Endothelial cell of umbilical vein (primary cell): ENCODE data around the gene EGR1. TPM values are rescaled to one million over a fixed set of nuclear protein-coding genes. Genes with fewer than 3 reads are reported as not detected.

Experiments used
- BruUV-seq: library from RNA; stranded (reverse); fragments of 400-500 nt; replicated peaks from 2 replicates; lab custom pipeline; 2021; lab: Mats Ljungman, UMichigan
- CTCF ChIA-PET: fragments of 300-600, 350-600 bp; sonication (Branson Sonifier 250); formaldehyde crosslinking; loops from one replicate; lab custom pipeline; 2021; ENCODE audit warnings: antibody characterized with exemption, inconsistent platforms; lab: Charles Lee
- POLR2A ChIA-PET: fragments of 300-600, 350-600 bp; sonication (Branson Sonifier 250); formaldehyde crosslinking; loops from one replicate; lab custom pipeline; 2021; ENCODE audit warnings: antibody characterized with exemption, inconsistent platforms; lab: Charles Lee
- DNase-seq: peaks from one replicate; pipeline ENCODE4 v3.0.0-alpha.2; 2011; ENCODE audit warnings: low read depth, low spot score
- FAIRE-seq: peaks from 2 replicates; lab custom pipeline; 2011; peaks lifted over from hg19 to GRCh38; lab: Jason Lieb, UNC
- H2AFZ ChIP-seq: 2 replicates; pipeline ENCODE4 v1.6.0; 2012; ENCODE audit warnings: low read depth, low read length, control low read depth, inconsistent platforms
- H3K27ac ChIP-seq: 2 replicates; pipeline ENCODE4 v1.5.1; 2011; ENCODE audit warnings: low read depth, mild to moderate bottlenecking, control low read depth, low read length, moderate library complexity; ENCODE audit not compliant: insufficient read depth
- H3K27me3 ChIP-seq, 2 experiments: 2 replicates each; pipeline versions ENCODE4 v1.6.0 to v1.6.1; 2011; ENCODE audit warnings: low read length in 2 of 2, mixed read lengths in 1 of 2; ENCODE audit not compliant: control insufficient read depth in 2 of 2, insufficient read depth in 2 of 2
- H3K36me3 ChIP-seq, 2 experiments: 2 replicates in 1 of 2; 3 replicates in 1 of 2; pipeline ENCODE4 v1.5.1; 2011; ENCODE audit warnings: low read length in 2 of 2, mild to moderate bottlenecking in 1 of 2, moderate library complexity in 1 of 2; ENCODE audit not compliant: control insufficient read depth in 2 of 2, insufficient read depth in 2 of 2; ENCODE audit errors: extremely low read depth in 1 of 2
- H3K4me1 ChIP-seq: 3 replicates; pipeline ENCODE4 v1.5.1; 2011; ENCODE audit warnings: mild to moderate bottlenecking, low read length; ENCODE audit not compliant: control insufficient read depth, insufficient read depth; ENCODE audit errors: extremely low read depth
- H3K4me2 ChIP-seq: 2 replicates; pipeline ENCODE4 v1.6.1; 2011; ENCODE audit warnings: low read length, control low read depth, mixed read lengths; ENCODE audit not compliant: insufficient read depth
- H3K4me3 ChIP-seq, 3 experiments: fragments of 200-600 bp in 1 of 3; sonication (generic), shearing (Covaris generic) in 1 of 3; replicated peaks in 1 of 3; 2 replicates each; pipeline ENCODE4 v1.5.1; 2011 to 2016; ENCODE audit warnings: control low read depth in 3 of 3, low read length in 3 of 3, mild to moderate bottlenecking in 2 of 3, inconsistent platforms in 1 of 3, low read depth in 1 of 3, moderate library complexity in 1 of 3; ENCODE audit not compliant: insufficient read depth in 1 of 3
- H3K79me2 ChIP-seq: 2 replicates; pipeline ENCODE4 v1.6.0; 2012; ENCODE audit warnings: low read length, inconsistent platforms; ENCODE audit not compliant: control insufficient read depth, insufficient read depth
- H3K9ac ChIP-seq: replicated peaks from 2 replicates; pipeline ENCODE3; 2011; ENCODE audit warnings: low read length, control low read depth; ENCODE audit not compliant: insufficient read depth; ENCODE audit errors: extremely low read depth
- H3K9me1 ChIP-seq: replicated peaks from 3 replicates; pipeline ENCODE4 v1.6.0; 2011; ENCODE audit warnings: mild to moderate bottlenecking, low read length; ENCODE audit not compliant: control insufficient read depth, insufficient read depth; ENCODE audit errors: extremely low read depth
- H3K9me3 ChIP-seq: replicated peaks from 2 replicates; pipeline ENCODE4 v1.5.1; 2012; ENCODE audit warnings: low read length, inconsistent platforms; ENCODE audit not compliant: control insufficient read depth, insufficient read depth
- H4K20me1 ChIP-seq: replicated peaks from 2 replicates; pipeline ENCODE3; 2011; ENCODE audit warnings: mild to moderate bottlenecking, low read length; ENCODE audit not compliant: control insufficient read depth, insufficient read depth; ENCODE audit errors: extremely low read depth
- FOS ChIP-seq: IDR thresholded peaks from 2 replicates; pipeline ENCODE4 v1.6.1; 2011; ENCODE audit warnings: mild to moderate bottlenecking, low read length, moderate library complexity, borderline replicate concordance; ENCODE audit not compliant: insufficient read depth
- JUN ChIP-seq: IDR thresholded peaks from 2 replicates; pipeline ENCODE4 v1.6.1; 2011; ENCODE audit warnings: borderline replicate concordance, low read depth; ENCODE audit not compliant: insufficient read length, insufficient read depth
- MYC ChIP-seq: IDR thresholded peaks from one replicate; pipeline ENCODE4 v1.6.1; 2011; ENCODE audit warnings: mild to moderate bottlenecking, low read depth, low read length
- POLR2A ChIP-seq: IDR thresholded peaks from 2 replicates; pipeline ENCODE4 v1.6.1; 2012; ENCODE audit warnings: low read depth, mild to moderate bottlenecking, control low read depth, low read length
- POLR2AphosphoS5 ChIP-seq: IDR thresholded peaks from 2 replicates; pipeline ENCODE4 v1.6.1; 2012; ENCODE audit warnings: low read depth, mild to moderate bottlenecking, control low read depth, low read length, moderate library complexity; ENCODE audit not compliant: insufficient read depth
- dilution Hi-C: fragments of 300-500 bp; cut with MboI; formaldehyde crosslinking; loops from one replicate; pipeline ENCODE4 v1.15.0; 2019; ENCODE audit warnings: low sequenced_read_pairs; ENCODE audit not compliant: extremely low pct_ligation_motif_present
- intact Hi-C: fragments of 100-400 bp; cut with micrococcal nuclease; formaldehyde crosslinking; loops from one replicate; pipeline ENCODE4 v1.10.0; 2022
- polyA plus RNA-seq, 4 experiments: library from polyadenylated mRNA; depleted of rRNA in 3 of 4; stranded (reverse) in 3 of 4; unstranded in 1 of 4; fragments of >200 nt; gene quantifications; 2 replicates each; pipeline versions ENCODE4 v1.2.1 to v1.2.3, GENCODE V29; 2011 to 2012; ENCODE audit warnings: missing spikeins in 1 of 4
- total RNA-seq: library from RNA; stranded (reverse); gene quantifications from 2 replicates; pipeline ENCODE4 v1.2.3, GENCODE V29; 2021
- TF ChIP-seq, protein P1 (sequence below), 2 donors: IDR thresholded peaks; 1 replicate in 1 of 2; 2 replicates in 1 of 2; pipeline ENCODE4 v1.5.1; 2011; ENCODE audit warnings: low read length in 2 of 2, mild to moderate bottlenecking in 2 of 2, moderate library complexity in 2 of 2, control low read depth in 1 of 2, inconsistent platforms in 1 of 2, low read depth in 1 of 2; ENCODE audit not compliant: insufficient read depth in 1 of 2; ENCODE audit errors: extremely low read depth in 1 of 2
- TF ChIP-seq, protein P2 (sequence below): IDR thresholded peaks from 2 replicates; pipeline ENCODE4 v1.6.1; 2011; ENCODE audit not compliant: insufficient read depth, insufficient read length

EGR1 gene
- total and polyA plus RNA-seq, 2 donors (not counting 3 experiments of a cell fraction or from before 2014, with no cell fraction given) = 5.5 to 6.5 TPM

DNA sequence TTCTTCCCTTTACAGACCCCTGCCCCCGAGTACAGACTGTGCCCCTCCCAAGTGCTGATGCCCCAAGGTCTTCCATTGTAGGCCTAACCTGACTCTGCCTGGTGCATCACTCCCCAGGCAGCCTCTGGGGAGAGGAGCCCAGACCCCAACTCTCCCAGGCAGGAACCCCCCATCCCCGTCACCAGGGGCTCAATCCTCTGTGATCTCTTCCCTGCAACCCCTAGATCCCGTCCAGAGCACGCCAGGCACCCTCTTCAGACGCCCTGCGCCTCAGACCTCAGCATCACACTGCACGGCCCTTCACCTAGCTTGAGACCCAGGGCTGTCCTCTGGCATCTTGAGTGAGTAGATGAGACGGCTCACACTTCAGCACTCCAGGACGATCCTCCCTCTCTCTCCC, 6.4 kb upstream of the EGR1 start:
- intact Hi-C loops = no loop called here
- BruUV-seq = no TSS peak
- TF ChIP-seq POLR2A (no peak), MYC (no peak), POLR2AphosphoS5 (no peak), FOS (no peak), JUN (no peak)
- TF ChIP-seq, protein P1, sequence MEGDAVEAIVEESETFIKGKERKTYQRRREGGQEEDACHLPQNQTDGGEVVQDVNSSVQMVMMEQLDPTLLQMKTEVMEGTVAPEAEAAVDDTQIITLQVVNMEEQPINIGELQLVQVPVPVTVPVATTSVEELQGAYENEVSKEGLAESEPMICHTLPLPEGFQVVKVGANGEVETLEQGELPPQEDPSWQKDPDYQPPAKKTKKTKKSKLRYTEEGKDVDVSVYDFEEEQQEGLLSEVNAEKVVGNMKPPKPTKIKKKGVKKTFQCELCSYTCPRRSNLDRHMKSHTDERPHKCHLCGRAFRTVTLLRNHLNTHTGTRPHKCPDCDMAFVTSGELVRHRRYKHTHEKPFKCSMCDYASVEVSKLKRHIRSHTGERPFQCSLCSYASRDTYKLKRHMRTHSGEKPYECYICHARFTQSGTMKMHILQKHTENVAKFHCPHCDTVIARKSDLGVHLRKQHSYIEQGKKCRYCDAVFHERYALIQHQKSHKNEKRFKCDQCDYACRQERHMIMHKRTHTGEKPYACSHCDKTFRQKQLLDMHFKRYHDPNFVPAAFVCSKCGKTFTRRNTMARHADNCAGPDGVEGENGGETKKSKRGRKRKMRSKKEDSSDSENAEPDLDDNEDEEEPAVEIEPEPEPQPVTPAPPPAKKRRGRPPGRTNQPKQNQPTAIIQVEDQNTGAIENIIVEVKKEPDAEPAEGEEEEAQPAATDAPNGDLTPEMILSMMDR (IDR thresholded peaks at IDR 0.05; ENCODE audit: extremely low read depth in 1 of 2, insufficient read depth in 1 of 2, low read depth in 1 of 2, low read length in 2 of 2) = no peak
- TF ChIP-seq, protein P2, sequence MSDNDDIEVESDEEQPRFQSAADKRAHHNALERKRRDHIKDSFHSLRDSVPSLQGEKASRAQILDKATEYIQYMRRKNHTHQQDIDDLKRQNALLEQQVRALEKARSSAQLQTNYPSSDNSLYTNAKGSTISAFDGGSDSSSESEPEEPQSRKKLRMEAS = no peak
- Histone ChIP-seq H3K4me2 (no peak overlapping the region), H4K20me1 (no peaks in the 10 kb centered on the region), H3K79me2 (no peaks in the 10 kb centered on the region), H3K9me3 (no peaks in the 10 kb centered on the region), H3K4me3 (no peak overlapping the region), H2AFZ (no peak overlapping the region), H3K27me3 (no peaks in the 10 kb centered on the region), H3K36me3 (no peaks in the 10 kb centered on the region), H3K9ac (no peak overlapping the region), H3K4me1 (peaks cover 12% of the 10 kb centered on the region), H3K27ac (no peak overlapping the region), H3K9me1 (no peaks in the 10 kb centered on the region)
- FAIRE-seq (no peak), DNase-seq (no peak)
- ChIA-PET POLR2A (interaction anchor here (0.7 kb wide), 1 partner anchor 532 kb away, joined by 4 read pairs; no protein-coding TSS in a partner anchor), CTCF (interaction anchor here (1.0 to 6.1 kb wide), 3 partner anchors 9 to 44 kb away, joined by 3 to 59 read pairs (median 4); no protein-coding TSS in a partner anchor)
- dilution Hi-C loops = no loop called here
